ENCODE data around the gene CDCA7L. TPM values are rescaled to one million over a fixed set of nuclear protein-coding genes. Genes with fewer than 3 reads are reported as not detected.

Gene CDCA7L
- total RNA-seq, 4 donors from 2014 or later, result 23.7 to 56.2 (median 26.0) TPM

DNA sequence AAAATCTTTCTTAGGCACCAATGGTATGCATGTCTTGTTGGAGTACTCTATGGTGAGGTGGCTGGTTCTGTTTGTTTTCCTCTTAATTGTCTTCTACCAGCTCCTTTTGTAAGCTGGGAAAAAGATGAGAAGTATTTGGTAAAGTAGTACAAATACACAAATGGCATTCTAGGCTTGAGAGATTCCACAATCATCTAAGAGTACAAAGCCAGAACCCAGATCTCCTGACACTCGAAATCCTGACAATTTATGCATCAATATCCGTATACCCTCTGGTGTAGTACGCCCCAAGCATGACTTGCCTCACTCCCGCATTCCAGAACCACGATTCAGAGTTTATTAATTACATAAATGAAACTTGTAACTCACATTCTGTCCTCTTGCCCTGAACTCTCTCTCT, 43.5 kb downstream of the CDCA7L start:
- no peak for TF ChIP-seq POLR2A (IDR thresholded peaks at IDR 0.05)
- TF ChIP-seq, protein P1, sequence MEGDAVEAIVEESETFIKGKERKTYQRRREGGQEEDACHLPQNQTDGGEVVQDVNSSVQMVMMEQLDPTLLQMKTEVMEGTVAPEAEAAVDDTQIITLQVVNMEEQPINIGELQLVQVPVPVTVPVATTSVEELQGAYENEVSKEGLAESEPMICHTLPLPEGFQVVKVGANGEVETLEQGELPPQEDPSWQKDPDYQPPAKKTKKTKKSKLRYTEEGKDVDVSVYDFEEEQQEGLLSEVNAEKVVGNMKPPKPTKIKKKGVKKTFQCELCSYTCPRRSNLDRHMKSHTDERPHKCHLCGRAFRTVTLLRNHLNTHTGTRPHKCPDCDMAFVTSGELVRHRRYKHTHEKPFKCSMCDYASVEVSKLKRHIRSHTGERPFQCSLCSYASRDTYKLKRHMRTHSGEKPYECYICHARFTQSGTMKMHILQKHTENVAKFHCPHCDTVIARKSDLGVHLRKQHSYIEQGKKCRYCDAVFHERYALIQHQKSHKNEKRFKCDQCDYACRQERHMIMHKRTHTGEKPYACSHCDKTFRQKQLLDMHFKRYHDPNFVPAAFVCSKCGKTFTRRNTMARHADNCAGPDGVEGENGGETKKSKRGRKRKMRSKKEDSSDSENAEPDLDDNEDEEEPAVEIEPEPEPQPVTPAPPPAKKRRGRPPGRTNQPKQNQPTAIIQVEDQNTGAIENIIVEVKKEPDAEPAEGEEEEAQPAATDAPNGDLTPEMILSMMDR (IDR thresholded peaks at IDR 0.05), result no peak
- no peak overlapping the region for H3K4me3 ChIP-seq (replicated peaks in 1 of 3)
- H3K27me3 ChIP-seq, result no peaks in the 10 kb centered on the region
- H3K27ac ChIP-seq, result no peak overlapping the region
- H3K36me3 ChIP-seq, result peaks cover 41 to 42% of the 10 kb centered on the region in 2 donors
- DNase-seq, result no peak
- no peaks in the 10 kb centered on the region for H3K4me1 ChIP-seq
- H3K9me3 ChIP-seq, result no peaks in the 10 kb centered on the region
- intact Hi-C loops (cut with DNase I), result no loop called here
- 85 to 93% methylated on average over 5 of the region's 5 CpGs for WGBS, 2 donors

- H3K27me3 ChIP-seq, result no peaks in the 10 kb centered on the region
- WGBS, 2 donors, result 90 to 94% methylated on average over 17 of the region's 17 CpGs
- TF ChIP-seq, protein P1 (IDR thresholded peaks at IDR 0.05), result no peak
- no peak for TF ChIP-seq POLR2A (IDR thresholded peaks at IDR 0.05)
- H3K4me3 ChIP-seq (replicated peaks in 1 of 3), result no peak overlapping the region
- peaks cover 13 to 17% of the 10 kb centered on the region in 2 donors for H3K36me3 ChIP-seq
- no peaks in the 10 kb centered on the region for H3K9me3 ChIP-seq
- no peak overlapping the region for H3K27ac ChIP-seq
- H3K4me1 ChIP-seq, result no peaks in the 10 kb centered on the region
- DNase-seq, result no peak
- intact Hi-C loops (cut with DNase I), result no loop called here
These were observed 47.3 kb downstream of the CDCA7L start for GRCh38 chr7:21898265-21898930.

GRCh38 chr7:21893401-21893800, 52.3 kb downstream of the CDCA7L start:
- TF ChIP-seq, protein P1 (IDR thresholded peaks at IDR 0.05), result no peak
- no peak for TF ChIP-seq POLR2A (IDR thresholded peaks at IDR 0.05)
- no peak for DNase-seq
- H3K27ac ChIP-seq, result no peak overlapping the region
- no peak overlapping the region for H3K4me3 ChIP-seq (replicated peaks in 1 of 3)
- H3K36me3 ChIP-seq, result no peaks in the 10 kb centered on the region
- no peaks in the 10 kb centered on the region for H3K27me3 ChIP-seq
- intact Hi-C loops (cut with DNase I), result no loop called here
- H3K4me1 ChIP-seq, result no peaks in the 10 kb centered on the region
- no peaks in the 10 kb centered on the region for H3K9me3 ChIP-seq
- WGBS, 2 donors, result 92 to 97% methylated on average over 3 of the region's 3 CpGs

- TF ChIP-seq, protein P1 (IDR thresholded peaks at IDR 0.05), result no peak
- no peak for TF ChIP-seq POLR2A (IDR thresholded peaks at IDR 0.05)
These were observed 54.4 kb downstream of the CDCA7L start for GRCh38 chr7:21891291-21891690.

DNA sequence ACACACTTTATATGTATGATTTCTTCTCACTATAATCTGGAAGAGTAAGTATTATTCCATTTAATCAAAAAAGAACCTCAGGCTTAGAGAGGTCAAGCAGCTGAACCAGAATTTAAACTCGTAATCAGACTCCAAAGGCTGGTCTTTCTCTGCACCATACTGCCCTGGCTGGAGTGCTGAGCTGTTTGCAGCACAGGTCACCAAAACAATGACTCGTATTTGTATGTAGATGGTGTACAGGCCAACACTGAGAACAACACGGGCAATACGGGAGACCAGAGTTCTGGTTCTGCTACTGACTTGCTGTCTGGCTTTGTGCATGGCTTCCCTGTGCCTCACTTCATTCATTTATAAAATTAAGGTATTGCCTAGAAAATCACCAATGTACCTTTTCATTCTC, 57.9 kb downstream of the CDCA7L start:
- Histone ChIP-seq H3K27me3 (no peaks in the 10 kb centered on the region), H3K9me3 (no peaks in the 10 kb centered on the region), H3K4me3 (replicated peaks in 1 of 3) (no peak overlapping the region), H3K36me3 (no peaks in the 10 kb centered on the region), H3K4me1 (no peaks in the 10 kb centered on the region), H3K27ac (no peak overlapping the region)
- 90 to 96% methylated on average over 4 of the region's 4 CpGs for WGBS, 2 donors
- TF ChIP-seq POLR2A (IDR thresholded peaks at IDR 0.05), result no peak
- TF ChIP-seq, protein P1 (IDR thresholded peaks at IDR 0.05), result no peak
- intact Hi-C loops (cut with DNase I), result no loop called here
- no peak for DNase-seq

More at GRCh38 chr7:21891291-21891690, 54.4 kb downstream of the CDCA7L start:
- H3K4me1 ChIP-seq, result no peaks in the 10 kb centered on the region
- no peaks in the 10 kb centered on the region for H3K36me3 ChIP-seq
- no peak for DNase-seq
- no peaks in the 10 kb centered on the region for H3K9me3 ChIP-seq
- intact Hi-C loops (cut with DNase I), result no loop called here
- WGBS, 2 donors, result 85 to 92% methylated on average over 3 of the region's 3 CpGs
- H3K4me3 ChIP-seq (replicated peaks in 1 of 3), result no peak overlapping the region
- no peaks in the 10 kb centered on the region for H3K27me3 ChIP-seq
- no peak overlapping the region for H3K27ac ChIP-seq

All from thyroid gland (tissue), 4 donors.